WERI-Rb-1 (cell line): ENCODE measurements around the gene COL16A1.

Experiments used
- DNase-seq: peaks from one replicate; pipeline ENCODE4 v3.0.0-alpha.2; 2020
- H3K27ac ChIP-seq: fragments of 250-450 bp; sonication (Bioruptor Pico); 2 replicates; pipeline ENCODE4 v1.5.1; 2020; ENCODE audit warnings: mild to moderate bottlenecking, moderate library complexity
- H3K27me3 ChIP-seq: fragments of 250-450 bp; sonication (Bioruptor Pico); 2 replicates; pipeline ENCODE4 v1.5.1; 2021; ENCODE audit warnings: mild to moderate bottlenecking, low read depth, moderate library complexity; ENCODE audit not compliant: insufficient read depth, severe bottlenecking
- H3K36me3 ChIP-seq: fragments of 250-450 bp; sonication (Bioruptor Pico); 2 replicates; pipeline ENCODE4 v1.5.1; 2020; ENCODE audit warnings: mild to moderate bottlenecking, moderate library complexity
- H3K4me3 ChIP-seq: 2 replicates; pipeline ENCODE4 v1.5.1; 2011; ENCODE audit warnings: low read depth, mild to moderate bottlenecking, control low read depth, low read length
- H3K9me3 ChIP-seq: fragments of 250-450 bp; sonication (Bioruptor Pico); 2 replicates; pipeline ENCODE4 v1.5.1; 2021; ENCODE audit warnings: mild to moderate bottlenecking, moderate library complexity; ENCODE audit not compliant: severe bottlenecking
- CTCF ChIP-seq: IDR thresholded peaks from 2 replicates; pipeline ENCODE4 v1.5.1; 2011; ENCODE audit warnings: low read depth, mild to moderate bottlenecking, control low read depth, inconsistent platforms, low read length

Gene COL16A1

GRCh38 chr1:31659889-31660288, 43.9 kb downstream of the COL16A1 start:
- peaks cover 11% of the 10 kb centered on the region; the same call in 1 of the 2 replicates for H3K36me3 ChIP-seq
- H3K27ac ChIP-seq, result no peak overlapping the region
- DNase-seq, result no peak
- H3K9me3 ChIP-seq, result no peaks in the 10 kb centered on the region
- H3K4me3 ChIP-seq, result no peak overlapping the region
- no peak for TF ChIP-seq CTCF
- H3K27me3 ChIP-seq, result no peaks in the 10 kb centered on the region

GRCh38 chr1:31658721-31659120, 45.1 kb downstream of the COL16A1 start:
- Histone ChIP-seq H3K9me3 (no peaks in the 10 kb centered on the region), H3K4me3 (no peak overlapping the region), H3K27ac (no peak overlapping the region), H3K36me3 (peaks cover 11% of the 10 kb centered on the region; the same call in 1 of the 2 replicates), H3K27me3 (no peaks in the 10 kb centered on the region)
- TF ChIP-seq CTCF, result no peak
- no peak for DNase-seq

GRCh38 chr1:31657972-31658510, 45.8 kb downstream of the COL16A1 start:
- Histone ChIP-seq H3K9me3 (no peaks in the 10 kb centered on the region), H3K4me3 (no peak overlapping the region), H3K36me3 (peaks cover 14% of the 10 kb centered on the region), H3K27me3 (no peaks in the 10 kb centered on the region), H3K27ac (no peak overlapping the region)
- DNase-seq, result no peak
- TF ChIP-seq CTCF, result no peak

GRCh38 chr1:31657020-31657804, 46.6 kb downstream of the COL16A1 start:
- H3K36me3 ChIP-seq, result peaks cover 16% of the 10 kb centered on the region
- TF ChIP-seq CTCF, result no peak
- H3K27me3 ChIP-seq, result no peaks in the 10 kb centered on the region

GRCh38 chr1:31655756-31656155, 48.1 kb downstream of the COL16A1 start:
- no peaks in the 10 kb centered on the region for H3K9me3 ChIP-seq
- DNase-seq, result no peak
- H3K27ac ChIP-seq, result no peak overlapping the region
- H3K27me3 ChIP-seq, result no peaks in the 10 kb centered on the region
- no peak for TF ChIP-seq CTCF
- peaks cover 12% of the 10 kb centered on the region for H3K36me3 ChIP-seq
- no peak overlapping the region for H3K4me3 ChIP-seq

More at GRCh38 chr1:31657020-31657804, 46.6 kb downstream of the COL16A1 start:
- no peak for DNase-seq
- Histone ChIP-seq H3K9me3 (no peaks in the 10 kb centered on the region), H3K4me3 (no peak overlapping the region), H3K27ac (no peak overlapping the region)
